Measurements from ENCODE around the gene KIF13A. TPM values are rescaled to one million over a fixed set of nuclear protein-coding genes. Genes with fewer than 3 reads are reported as not detected.

The KIF13A gene
- total and polyA plus RNA-seq, 12 donors: 16.7 to 198 (median 97.8) TPM

GRCh38 chr6:17928514-17929430 lies 58.7 kb downstream of the KIF13A start:
- Histone ChIP-seq H3K4me1 (peaks cover 15 to 96% (median 86%) of the 10 kb centered on the region in 9 donors), H3K36me3 (no peaks in the 10 kb centered on the region), H3K27me3 (no peaks in the 10 kb centered on the region), H3K9me3 (no peaks in the 10 kb centered on the region), H3K27ac (peak overlapping the region in 9 of 10 donors; percentile 70 to 93 (median 87)), H3K4me3 (no peak overlapping the region)
- no peak for ATAC-seq
- intact Hi-C loops (cut with DNase I): loop anchor here in 4 of 10 donors (2.0 to 10.0 kb wide), 4 partner anchors 58 to 94 kb away; partner anchors contain the start of gene KIF13A (in 3 of the 4)
- 56 to 63% methylated on average over 5 of the region's 5 CpGs for WGBS, 2 donors
- no peak for DNase-seq
- no peak for TF ChIP-seq CTCF (IDR thresholded peaks at IDR 0.05)

- DNase-seq: peak; percentile 45 to 63
- WGBS, 2 donors: 53 to 63% methylated on average over 3 of the region's 3 CpGs
- peak; percentile 26 to 65 (median 51) for ATAC-seq
- no peaks in the 10 kb centered on the region for H3K36me3 ChIP-seq
- no peaks in the 10 kb centered on the region for H3K27me3 ChIP-seq
- peaks cover 17 to 96% (median 85%) of the 10 kb centered on the region in 9 donors for H3K4me1 ChIP-seq
- no peaks in the 10 kb centered on the region for H3K9me3 ChIP-seq
- H3K27ac ChIP-seq: peak overlapping the region in 9 of 10 donors; percentile 70 to 93 (median 87)
- intact Hi-C loops (cut with DNase I): loop anchor here in 4 of 10 donors (2.0 to 10.0 kb wide), 4 partner anchors 59 to 93 kb away; partner anchors contain the start of gene KIF13A (in 3 of the 4)
- TF ChIP-seq CTCF (IDR thresholded peaks at IDR 0.05): peak in 2 of 9 donors; percentile 11 to 17
- no peak overlapping the region for H3K4me3 ChIP-seq
These were observed 59.7 kb downstream of the KIF13A start for GRCh38 chr6:17927705-17928104.

- no peak for ATAC-seq
- WGBS, 2 donors: 39% methylated on average over 4 of the region's 4 CpGs
These were observed 64.0 kb downstream of the KIF13A start for GRCh38 chr6:17923401-17923863.

More at GRCh38 chr6:17923401-17923863, 64.0 kb downstream of the KIF13A start:
- Histone ChIP-seq H3K4me3 (no peak overlapping the region), H3K27me3 (no peaks in the 10 kb centered on the region), H3K4me1 (peaks cover 8 to 95% (median 82%) of the 10 kb centered on the region in 9 donors), H3K36me3 (no peaks in the 10 kb centered on the region), H3K9me3 (no peaks in the 10 kb centered on the region), H3K27ac (peak overlapping the region in 8 of 10 donors; percentile 26 to 93 (median 58))
- intact Hi-C loops (cut with DNase I): loop anchor here in 1 of 10 donors (10.0 kb wide), 1 partner anchor 89 kb away; no protein-coding TSS in a partner anchor
- no peak for DNase-seq
- TF ChIP-seq CTCF (IDR thresholded peaks at IDR 0.05): no peak
